RWPE2 (cell line): Measurements from ENCODE around the gene ANKS1B.

ENCODE experiments used
- ATAC-seq: fragments of 200-7000 bp; cut with Tn5 transposase; 3 replicates; pipeline ENCODE4 v1.9.1; 2021; ENCODE audit warnings: low read depth
- DNase-seq: peaks from one replicate; pipeline ENCODE4 v3.0.0-alpha.2; 2020; ENCODE audit warnings: low spot score
- H3K27ac ChIP-seq: fragments of 450-650 bp; 2 replicates; pipeline ENCODE4 v1.5.1; 2017; ENCODE audit warnings: mild to moderate bottlenecking; ENCODE audit not compliant: poor library complexity, severe bottlenecking
- H3K27me3 ChIP-seq: fragments of 250-450 bp; sonication (Bioruptor Pico); 2 replicates; pipeline ENCODE4 v1.5.1; 2021; ENCODE audit warnings: mild to moderate bottlenecking, moderate library complexity; ENCODE audit not compliant: insufficient read depth, poor library complexity, severe bottlenecking
- H3K36me3 ChIP-seq: fragments of 250-450 bp; sonication (Bioruptor Pico); 2 replicates; pipeline ENCODE4 v1.5.1; 2020; ENCODE audit warnings: low read depth, mild to moderate bottlenecking, moderate library complexity
- H3K4me1 ChIP-seq: fragments of 250-450 bp; sonication (Bioruptor Pico); 2 replicates; pipeline ENCODE4 v1.5.1; 2021; ENCODE audit warnings: mild to moderate bottlenecking, moderate library complexity; ENCODE audit not compliant: insufficient read depth, poor library complexity, severe bottlenecking
- H3K4me3 ChIP-seq: fragments of 250-450 bp; sonication (Bioruptor Pico); 2 replicates; pipeline ENCODE4 v1.5.1; 2021; ENCODE audit warnings: mild to moderate bottlenecking, moderate library complexity; ENCODE audit not compliant: severe bottlenecking
- H3K9me3 ChIP-seq: fragments of 250-450 bp; sonication (Bioruptor Pico); 2 replicates; pipeline ENCODE4 v1.5.1; 2021; ENCODE audit warnings: mild to moderate bottlenecking, moderate library complexity; ENCODE audit not compliant: severe bottlenecking
- CTCF ChIP-seq: fragments of 450-650 bp; IDR thresholded peaks from one replicate; pipeline ENCODE4 v1.5.1; 2017; ENCODE audit warnings: mild to moderate bottlenecking, moderate library complexity; ENCODE audit not compliant: poor library complexity, severe bottlenecking

Gene ANKS1B

GRCh38 chr12:99948370-99948769, 36.4 kb downstream of the ANKS1B start:
- Histone ChIP-seq H3K9me3 (no peaks in the 10 kb centered on the region), H3K27me3 (peaks cover 5% of the 10 kb centered on the region), H3K36me3 (no peaks in the 10 kb centered on the region), H3K4me1 (no peaks in the 10 kb centered on the region), H3K27ac (no peak overlapping the region), H3K4me3 (no peak overlapping the region)
- ATAC-seq (no peak), DNase-seq (no peak)
- TF ChIP-seq CTCF, result no peak

GRCh38 chr12:99946131-99946530, 38.6 kb downstream of the ANKS1B start:
- no peak for DNase-seq
- Histone ChIP-seq H3K9me3 (no peaks in the 10 kb centered on the region), H3K36me3 (no peaks in the 10 kb centered on the region), H3K4me1 (no peaks in the 10 kb centered on the region), H3K27me3 (no peaks in the 10 kb centered on the region), H3K27ac (no peak overlapping the region), H3K4me3 (no peak overlapping the region)
- TF ChIP-seq CTCF, result no peak
- no peak for ATAC-seq

DNA sequence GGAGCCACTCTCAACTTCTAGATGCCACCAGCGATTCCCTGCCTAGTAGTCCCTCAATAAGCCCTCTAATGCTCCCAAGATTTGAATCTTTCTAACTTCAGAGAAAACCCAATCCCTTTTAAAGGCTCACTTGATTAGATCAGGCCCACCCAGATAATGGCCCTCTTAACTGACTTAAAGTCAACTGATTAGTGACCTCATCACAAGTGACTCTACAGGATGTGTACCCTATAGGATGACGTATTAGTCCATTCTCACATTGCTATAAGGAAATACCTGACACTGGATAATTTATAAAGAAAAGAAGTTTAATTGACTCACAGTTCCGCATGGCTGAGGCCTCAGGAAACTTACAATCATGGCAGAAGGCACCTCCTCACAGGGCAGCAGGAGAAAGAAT, 49.1 kb downstream of the ANKS1B start:
- Histone ChIP-seq H3K4me3 (no peak overlapping the region), H3K4me1 (no peaks in the 10 kb centered on the region), H3K27ac (no peak overlapping the region), H3K36me3 (no peaks in the 10 kb centered on the region), H3K9me3 (no peaks in the 10 kb centered on the region), H3K27me3 (peaks cover 5% of the 10 kb centered on the region)
- no peak for TF ChIP-seq CTCF
- DNase-seq (no peak), ATAC-seq (no peak)

DNA sequence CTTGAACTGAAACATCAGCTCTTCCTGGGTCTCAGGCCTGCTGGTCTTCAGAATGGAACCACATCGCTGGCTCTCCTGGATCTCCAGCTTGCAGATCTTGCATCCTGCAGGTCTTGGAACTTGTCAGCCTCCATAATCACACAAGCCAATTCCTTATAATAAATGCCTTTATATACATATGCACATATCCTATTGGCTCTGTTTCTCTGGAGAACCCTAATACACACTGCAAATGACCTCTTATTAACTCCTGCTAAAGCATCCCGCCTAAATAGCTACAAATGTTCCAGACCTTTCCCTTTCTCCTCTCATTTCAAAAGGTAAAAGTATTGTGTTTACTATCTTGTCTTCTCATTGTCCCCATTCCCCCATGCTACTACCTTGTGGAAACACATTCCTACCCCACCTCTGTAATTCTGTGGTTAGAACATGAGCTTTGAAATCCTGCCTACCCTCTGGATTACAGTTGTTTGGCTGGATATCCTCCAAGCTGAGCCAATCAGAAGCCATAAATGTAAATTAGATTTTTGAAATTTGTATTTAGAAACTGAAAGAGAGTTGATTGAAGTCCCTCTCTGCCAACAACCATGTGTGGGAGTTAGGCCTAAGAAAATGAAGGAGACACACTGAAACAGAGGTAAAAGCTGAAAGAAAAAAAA, 58.1 kb downstream of the ANKS1B start:
- ATAC-seq (no peak), DNase-seq (no peak)
- Histone ChIP-seq H3K27ac (no peak overlapping the region), H3K9me3 (no peaks in the 10 kb centered on the region), H3K4me3 (no peak overlapping the region), H3K27me3 (no peaks in the 10 kb centered on the region), H3K36me3 (no peaks in the 10 kb centered on the region), H3K4me1 (no peaks in the 10 kb centered on the region)
- TF ChIP-seq CTCF, result no peak

DNA sequence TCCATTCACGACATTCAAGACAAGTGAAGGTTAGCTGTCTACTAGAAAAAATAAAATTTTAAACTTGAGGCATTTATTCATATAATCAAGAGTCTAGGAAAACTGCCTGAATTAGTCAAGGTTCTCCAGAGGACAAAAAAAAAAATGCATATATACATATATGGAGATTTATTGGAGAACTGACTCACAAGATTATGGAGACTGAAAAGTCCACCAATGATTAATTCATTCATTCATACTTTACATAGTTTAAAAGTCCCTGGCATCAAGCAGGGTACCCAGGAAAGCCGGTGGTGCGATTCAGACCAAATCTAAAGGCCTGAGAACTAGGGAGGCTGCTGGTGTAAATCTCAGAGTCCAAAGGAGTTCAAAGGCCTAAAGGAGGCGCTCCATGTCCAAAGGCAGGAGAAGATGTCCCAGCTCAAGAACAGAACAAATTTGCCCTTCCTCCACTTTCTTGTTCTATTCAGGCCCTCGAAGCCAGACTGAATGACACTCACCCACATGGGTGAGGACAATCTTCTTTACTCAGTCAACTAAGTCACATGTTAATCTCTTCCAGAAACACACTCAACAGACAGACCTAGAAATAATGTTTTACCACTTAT, 64.3 kb downstream of the ANKS1B start:
- DNase-seq (no peak), ATAC-seq (no peak)
- H3K4me1 ChIP-seq, result no peaks in the 10 kb centered on the region
- no peaks in the 10 kb centered on the region for H3K36me3 ChIP-seq
- no peak for TF ChIP-seq CTCF
- no peaks in the 10 kb centered on the region for H3K27me3 ChIP-seq
- peaks cover 2% of the 10 kb centered on the region for H3K9me3 ChIP-seq
- no peak overlapping the region for H3K27ac ChIP-seq
- no peak overlapping the region for H3K4me3 ChIP-seq
